Right atrium auricular region (tissue), 2 donors: ENCODE data around the gene SKOR2. TPM values are rescaled to one million over a fixed set of nuclear protein-coding genes. Genes with fewer than 3 reads are reported as not detected.
"Not testable (repeated sequence)": the region's sequence is repeated elsewhere in the genome, so short reads cannot be mapped to it uniquely, and the experiment has no call there.

ENCODE experiments used
- DNase-seq: peaks from one replicate; pipeline ENCODE4 v3.0.0-alpha.2; 2019; ENCODE audit warnings: low spot score
- H3K27ac ChIP-seq, 2 donors: fragments of 200-600 bp; sonication (generic); 1 replicate in 1 of 2; 2 replicates in 1 of 2; pipeline ENCODE4 v1.5.1; 2016 to 2019
- H3K27me3 ChIP-seq, 2 donors: fragments of 200-600 bp; sonication (generic); one replicate each; pipeline versions ENCODE4 v1.5.1 to v1.6.0; 2017 to 2019
- H3K36me3 ChIP-seq: fragments of 200-600 bp; sonication (generic); one replicate; pipeline ENCODE4 v1.5.1; 2016
- H3K4me1 ChIP-seq, 2 donors: fragments of 200-600 bp; sonication (generic); one replicate each; pipeline versions ENCODE4 v1.5.1 to v1.6.0; 2017 to 2019
- H3K4me3 ChIP-seq, 2 donors: fragments of 200-600 bp; sonication (generic); 1 replicate in 1 of 2; 2 replicates in 1 of 2; pipeline ENCODE4 v1.5.1; 2017 to 2019; ENCODE audit warnings: mild to moderate bottlenecking in 1 of 2, moderate library complexity in 1 of 2
- H3K9me3 ChIP-seq, 2 donors: fragments of 200-600 bp; sonication (generic); one replicate each; pipeline ENCODE4 v1.5.1; 2019
- CTCF ChIP-seq, 2 donors: fragments of 200-600 bp; sonication (generic); IDR thresholded peaks; one replicate each; pipeline ENCODE4 v1.5.1; 2019; ENCODE audit warnings: antibody characterized with exemption in 2 of 2
- total RNA-seq, 2 donors: library from RNA; depleted of rRNA; stranded (reverse); fragments of >200 nt; gene quantifications; one replicate each; pipeline ENCODE4 v1.1.0, GENCODE V29; 2016

The SKOR2 gene
- total RNA-seq, 2 donors from 2014 or later = not detected

DNA sequence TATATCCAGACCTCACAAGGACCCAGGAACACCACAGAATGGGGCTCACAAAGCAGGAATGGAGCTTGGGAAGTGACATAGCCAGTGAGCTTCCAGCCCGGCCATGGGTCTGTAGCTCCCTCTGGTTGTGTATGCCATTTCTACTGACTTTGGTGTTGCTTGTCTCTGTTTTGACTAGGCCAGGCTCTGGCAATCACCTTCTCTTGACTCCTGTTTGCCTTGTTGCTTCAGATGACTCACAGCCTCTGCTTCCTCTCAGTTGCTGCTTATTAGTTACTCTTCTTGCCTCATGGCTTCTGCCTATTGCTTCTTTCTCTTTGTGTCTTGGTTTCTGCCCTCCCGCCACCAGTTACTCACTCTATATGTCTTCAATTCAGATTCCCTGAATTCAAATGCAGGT lies 59.5 kb downstream of the SKOR2 start:
- H3K4me1 ChIP-seq = no peaks in the 10 kb centered on the region
- H3K27ac ChIP-seq = no peak overlapping the region
- H3K36me3 ChIP-seq = no peaks in the 10 kb centered on the region
- H3K4me3 ChIP-seq = no peak overlapping the region
- H3K27me3 ChIP-seq = no peaks in the 10 kb centered on the region
- no peak for DNase-seq
- TF ChIP-seq CTCF (IDR thresholded peaks at IDR 0.05) = no peak
- no peaks in the 10 kb centered on the region for H3K9me3 ChIP-seq

DNA sequence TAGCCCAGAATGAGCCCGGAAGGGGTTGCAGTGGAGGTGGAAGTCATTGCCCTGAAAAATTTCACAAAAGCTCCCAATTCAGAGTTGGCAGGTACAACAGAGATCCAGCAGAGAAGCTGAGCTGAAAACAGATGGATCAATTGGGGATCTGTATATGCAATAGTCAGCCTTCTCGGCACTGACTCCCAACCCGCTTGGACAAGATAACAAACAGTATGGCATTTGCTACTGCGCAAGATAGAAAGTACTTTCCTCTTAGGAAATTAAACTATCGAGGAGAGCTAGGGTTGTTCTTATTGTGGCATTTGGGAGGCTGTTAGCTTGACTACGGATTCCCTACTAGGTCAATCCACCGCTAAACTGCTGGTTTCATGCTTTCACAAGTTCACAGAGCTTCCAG lies 63.7 kb downstream of the SKOR2 start:
- Histone ChIP-seq H3K36me3 (no peaks in the 10 kb centered on the region), H3K27ac (no peak overlapping the region), H3K9me3 (no peaks in the 10 kb centered on the region), H3K27me3 (no peaks in the 10 kb centered on the region), H3K4me1 (no peaks in the 10 kb centered on the region), H3K4me3 (no peak overlapping the region)
- DNase-seq = no peak
- TF ChIP-seq CTCF (IDR thresholded peaks at IDR 0.05) = no peak

DNA sequence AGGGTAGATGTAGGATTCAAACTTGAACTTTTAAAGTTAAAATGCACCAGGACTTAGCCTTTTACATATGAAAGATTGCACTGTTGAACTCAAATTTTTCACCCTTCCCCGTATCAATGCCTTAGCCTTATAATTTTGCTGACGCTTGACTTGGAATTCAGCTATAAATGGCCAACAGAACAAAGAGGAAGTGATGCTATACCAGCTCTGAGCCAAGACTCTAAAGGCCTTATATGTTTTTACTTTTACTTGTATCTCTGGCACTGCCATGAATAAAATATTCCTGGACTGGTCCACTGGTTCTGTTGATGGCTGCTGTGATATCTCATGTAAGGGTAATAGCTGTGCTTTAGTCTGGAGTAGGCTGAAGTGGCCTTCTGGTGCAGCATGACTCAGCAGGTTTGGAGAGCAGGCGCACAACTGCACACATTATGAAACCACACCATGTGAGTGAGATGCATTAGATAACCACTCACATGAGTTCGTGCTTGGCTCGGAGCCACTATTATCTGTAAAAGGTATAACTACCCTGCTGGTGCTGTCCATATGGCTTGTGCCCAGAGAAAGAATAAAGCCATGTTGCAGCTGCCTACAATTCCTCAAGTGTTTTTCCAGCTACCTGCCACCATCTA lies 66.9 kb downstream of the SKOR2 start:
- TF ChIP-seq CTCF (IDR thresholded peaks at IDR 0.05) = no peak
- no peaks in the 10 kb centered on the region for H3K27me3 ChIP-seq
- no peaks in the 10 kb centered on the region for H3K4me1 ChIP-seq
- no peaks in the 10 kb centered on the region for H3K9me3 ChIP-seq
- no peaks in the 10 kb centered on the region for H3K36me3 ChIP-seq
- H3K27ac ChIP-seq = no peak overlapping the region
- H3K4me3 ChIP-seq = no peak overlapping the region
- no peak for DNase-seq

DNA sequence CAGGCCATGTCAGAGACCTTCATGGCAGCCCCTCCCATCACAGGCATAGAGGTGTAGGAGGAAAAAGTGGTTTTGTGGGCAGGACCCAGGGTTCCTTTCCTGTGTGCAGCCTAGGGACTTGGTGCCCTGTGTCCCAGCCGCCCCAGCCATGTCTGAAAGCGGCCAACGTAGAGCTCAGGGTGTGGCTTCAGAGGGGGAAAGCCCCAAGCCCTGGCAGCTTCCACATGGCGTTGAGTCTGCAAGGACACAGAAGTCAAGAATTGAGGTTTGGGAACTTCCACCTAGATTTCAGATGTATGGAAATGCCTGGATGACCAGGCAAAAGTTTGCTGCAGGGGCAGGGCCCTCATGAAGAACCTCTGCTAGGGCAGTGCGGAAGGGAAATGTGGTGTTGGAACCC lies 69.3 kb downstream of the SKOR2 start:
- H3K4me3 ChIP-seq, H3K27me3 ChIP-seq, H3K4me1 ChIP-seq, H3K27ac ChIP-seq, DNase-seq, H3K36me3 ChIP-seq, H3K9me3 ChIP-seq: not testable (repeated sequence)

DNA sequence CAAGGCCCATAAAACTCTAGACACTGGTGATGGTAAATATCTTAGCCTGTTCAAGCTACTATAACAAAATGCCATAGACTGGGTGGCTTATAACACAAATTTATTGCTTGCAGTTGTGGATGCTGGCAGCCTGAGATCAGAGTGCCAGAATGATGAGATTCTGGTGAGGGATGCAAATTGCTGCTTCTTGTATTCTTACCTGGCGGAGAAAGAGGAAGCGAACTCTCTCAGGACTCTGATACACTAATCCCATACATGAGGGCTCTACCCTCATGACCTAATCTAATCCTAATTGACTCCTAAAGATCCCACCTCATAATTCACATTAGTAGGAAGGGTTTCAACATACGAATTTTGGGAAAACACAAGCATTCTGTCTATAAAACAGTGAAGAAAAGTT lies 70.7 kb downstream of the SKOR2 start:
- no peak overlapping the region for H3K4me3 ChIP-seq
- TF ChIP-seq CTCF (IDR thresholded peaks at IDR 0.05) = no peak
- no peak for DNase-seq
- H3K27me3 ChIP-seq = no peaks in the 10 kb centered on the region
- H3K9me3 ChIP-seq = no peaks in the 10 kb centered on the region
- H3K27ac ChIP-seq = no peak overlapping the region
- H3K4me1 ChIP-seq = no peaks in the 10 kb centered on the region
- H3K36me3 ChIP-seq = no peaks in the 10 kb centered on the region

DNA sequence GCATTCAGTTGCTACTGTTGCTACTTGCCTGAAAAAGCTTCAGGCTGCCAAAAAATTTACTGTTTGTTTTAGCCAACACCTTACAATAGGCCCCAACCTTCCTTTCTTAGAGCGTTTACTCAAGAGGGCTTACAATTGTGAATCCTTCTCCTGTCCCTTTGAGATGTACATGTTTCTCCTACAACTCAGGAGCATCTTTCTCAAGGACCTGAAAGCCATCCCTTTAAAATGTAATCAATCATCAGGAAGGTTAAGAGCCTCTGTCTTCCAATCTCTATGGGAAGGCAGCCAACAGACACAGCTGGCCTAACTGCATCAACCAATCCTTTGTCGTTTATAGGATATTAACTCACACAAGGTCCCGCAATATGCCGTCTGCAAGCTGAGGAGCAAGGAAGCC lies 71.9 kb downstream of the SKOR2 start:
- H3K4me1 ChIP-seq = peaks cover 0 to 10% of the 10 kb centered on the region in 2 donors
- no peaks in the 10 kb centered on the region for H3K9me3 ChIP-seq
- H3K36me3 ChIP-seq = no peaks in the 10 kb centered on the region
- DNase-seq = no peak
- H3K27me3 ChIP-seq = no peaks in the 10 kb centered on the region
- H3K4me3 ChIP-seq = no peak overlapping the region
- H3K27ac ChIP-seq = no peak overlapping the region
- TF ChIP-seq CTCF (IDR thresholded peaks at IDR 0.05) = no peak
